Gastrocnemius medialis (tissue), 4 donors: ENCODE data around the gene PANK2.

Source experiments
- CTCF ChIP-seq, 5 experiments: fragments of 450-650 bp in 3 of 5; fragments of 200-600 bp in 2 of 5; sonication (generic) in 2 of 5; IDR thresholded peaks in 4 of 5; conservative IDR thresholded peaks in 1 of 5; 1 replicate in 4 of 5; 2 replicates in 1 of 5; pipeline ENCODE4 v1.5.1; 2016 to 2019; ENCODE audit warnings: antibody characterized with exemption in 5 of 5, mild to moderate bottlenecking in 3 of 5, moderate library complexity in 3 of 5
- POLR2A ChIP-seq, 2 donors: fragments of 450-650 bp; IDR thresholded peaks; one replicate each; pipeline ENCODE4 v1.6.1; 2017; ENCODE audit warnings: antibody characterized with exemption in 2 of 2, mild to moderate bottlenecking in 2 of 2, moderate library complexity in 2 of 2

- TF ChIP-seq POLR2A (IDR thresholded peaks at IDR 0.05), result no peak
- no peak for TF ChIP-seq CTCF (IDR thresholded peaks at IDR 0.05 in 4 of 5, conservative IDR thresholded peaks at IDR 0.05 in 1 of 5)
These were observed 45.7 kb upstream of the PANK2 start for GRCh38 chr20:3843490-3843889.
